Measurements from ENCODE around the gene SLC28A1.
A peak's percentile ranks its signal among the peaks of the same experiment; 100 is the strongest.
"Not testable (repeated sequence)": the region's sequence is repeated elsewhere in the genome, so short reads cannot be mapped to it uniquely, and the experiment has no call there.

The SLC28A1 gene

GRCh38 chr15:84911879-84912660, 27.6 kb downstream of the SLC28A1 start:
- peak in 1 of 2 experiments; percentile 24 for DNase-seq

DNA sequence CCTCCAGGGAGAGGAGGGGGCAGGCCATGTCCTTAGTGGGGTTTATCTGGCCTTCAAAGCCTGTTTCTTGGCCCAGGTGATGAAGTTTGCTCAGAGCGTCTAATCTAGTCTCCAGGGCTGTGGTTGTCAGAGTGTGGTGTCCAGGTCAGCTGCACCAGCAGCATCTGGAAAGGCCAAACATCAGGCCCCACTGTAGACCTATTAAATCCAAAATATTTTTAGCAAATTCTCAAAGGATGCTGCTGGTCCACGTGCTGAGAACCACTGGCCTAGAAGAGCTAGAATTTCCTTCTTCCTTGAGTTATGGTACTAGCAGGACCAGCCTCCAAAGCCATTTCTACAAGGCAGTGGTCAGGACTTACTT, 28.9 kb downstream of the SLC28A1 start:
- DNase-seq: no peak

GRCh38 chr15:84914351-84914750, 29.9 kb downstream of the SLC28A1 start:
- no peak for DNase-seq

GRCh38 chr15:84914909-84915605, 30.6 kb downstream of the SLC28A1 start:
- peak; percentile 87 to 88 for DNase-seq

DNA sequence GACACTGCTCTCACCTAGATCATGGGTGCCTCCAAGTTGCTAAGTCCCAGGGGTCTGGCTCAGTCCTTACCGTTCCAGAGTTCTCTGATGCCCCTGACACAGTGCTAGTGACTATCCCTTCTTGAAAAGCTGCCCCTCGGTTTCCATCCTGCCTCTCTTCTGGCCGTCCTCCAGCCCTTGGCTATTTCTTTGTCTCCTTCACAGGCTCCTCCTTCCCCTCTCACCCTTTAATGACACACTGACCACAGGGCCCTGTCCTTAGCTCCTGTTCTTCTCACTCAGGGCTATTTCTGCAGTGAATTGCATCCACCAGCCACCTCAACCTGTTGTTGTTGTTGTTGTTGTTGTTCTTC, 31.1 kb downstream of the SLC28A1 start:
- no peak for DNase-seq

DNA sequence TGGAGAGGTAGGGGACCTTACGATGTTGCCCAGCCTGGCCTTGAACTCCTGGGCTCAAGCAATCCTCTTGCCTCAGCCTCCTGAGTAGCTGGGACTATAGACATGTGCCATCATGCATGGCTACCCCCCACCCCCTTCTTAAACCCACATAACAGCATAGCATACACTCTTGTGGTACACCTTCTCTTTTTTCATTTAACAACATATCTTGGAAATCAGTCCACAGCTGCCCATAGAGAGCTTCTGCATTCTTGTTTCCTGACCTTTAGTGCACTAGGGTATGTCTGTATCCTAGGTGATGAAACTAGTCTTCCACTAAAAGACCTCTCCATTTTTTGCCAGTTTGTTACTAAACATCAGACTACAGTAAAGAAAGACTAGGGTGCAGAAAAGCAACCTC, 33.0 kb downstream of the SLC28A1 start:
- DNase-seq: no peak

- no peak for DNase-seq
Measured at GRCh38 chr15:84919106-84919667, 34.7 kb downstream of the SLC28A1 start.

- no peak for DNase-seq
Measured at GRCh38 chr15:84921121-84921520, 36.7 kb downstream of the SLC28A1 start.

DNA sequence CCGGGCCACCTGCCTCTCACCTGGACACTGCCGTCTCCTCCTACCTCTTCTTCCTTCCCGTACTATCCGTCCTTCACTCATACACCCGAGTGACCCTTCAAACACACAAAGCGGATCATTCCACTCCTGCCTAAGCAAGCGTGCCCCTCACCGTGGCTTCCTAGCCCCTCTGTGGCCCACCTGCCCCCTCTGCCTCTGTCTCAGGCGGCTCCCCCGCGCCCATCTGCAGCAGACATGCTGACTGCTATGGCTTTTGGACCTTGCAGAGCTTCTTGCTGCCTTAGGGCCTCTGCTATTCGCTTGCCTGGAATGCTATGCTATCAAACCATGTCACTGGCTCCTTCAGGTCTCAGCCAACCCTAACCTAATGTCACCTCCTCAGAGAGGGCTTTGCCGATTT, 38.1 kb downstream of the SLC28A1 start:
- DNase-seq: no peak

DNA sequence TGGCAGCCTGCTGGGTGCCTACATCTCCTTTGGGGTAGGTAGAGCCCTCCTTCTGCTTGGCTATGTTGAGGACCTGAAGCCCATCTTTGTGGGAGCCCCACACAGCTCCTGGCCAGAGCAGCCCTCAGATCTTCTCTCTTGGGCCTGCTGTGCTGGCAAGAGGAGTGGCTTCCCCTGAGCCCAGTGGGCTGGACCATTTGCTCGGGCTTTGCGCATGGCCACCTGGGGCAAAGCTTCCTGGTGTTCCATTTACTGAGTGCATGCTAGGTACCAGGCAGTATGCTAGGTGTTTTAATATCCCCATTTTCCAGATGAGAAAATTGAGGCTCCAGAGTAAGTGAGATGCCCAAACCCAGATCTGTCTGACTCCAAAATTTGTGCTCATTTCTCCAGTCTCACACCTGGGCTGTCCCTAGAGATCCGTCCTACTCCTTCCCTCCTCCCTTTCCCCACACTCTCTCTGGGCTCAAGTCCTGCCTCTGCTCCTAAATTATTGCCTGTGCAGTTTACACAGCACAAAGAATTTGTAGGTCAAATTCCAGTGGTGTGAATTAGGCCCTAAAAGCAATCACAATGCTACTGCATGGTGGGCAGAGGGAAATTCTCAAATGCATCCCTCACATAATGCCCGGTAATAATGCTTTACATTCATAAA, 39.7 kb downstream of the SLC28A1 start:
- DNase-seq: no peak

- not testable (repeated sequence) for DNase-seq
Measured at GRCh38 chr15:84924821-84925569, 40.5 kb downstream of the SLC28A1 start.

DNA sequence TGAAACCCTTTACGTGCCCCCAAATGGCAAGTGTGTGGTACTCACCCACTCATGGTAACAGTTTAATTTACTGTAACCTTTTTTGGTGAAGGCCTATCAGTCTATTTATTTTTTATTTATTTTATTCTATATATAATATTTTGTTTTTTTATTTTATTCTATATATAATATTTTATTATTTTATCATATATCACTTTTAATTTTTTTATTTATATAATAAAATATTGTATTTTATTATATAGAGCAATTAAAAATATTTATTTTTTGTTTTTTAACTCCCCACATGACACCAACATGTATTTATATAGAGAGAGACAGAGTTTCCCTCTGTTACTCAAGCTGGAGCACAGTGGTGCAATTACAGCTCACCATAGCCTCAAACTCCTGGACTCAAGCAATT, 41.4 kb downstream of the SLC28A1 start:
- DNase-seq: no peak

- no peak for DNase-seq
Measured at GRCh38 chr15:84926491-84927230, 42.2 kb downstream of the SLC28A1 start.

GRCh38 chr15:84928843-84929168, 44.3 kb downstream of the SLC28A1 start:
- DNase-seq: no peak

DNA sequence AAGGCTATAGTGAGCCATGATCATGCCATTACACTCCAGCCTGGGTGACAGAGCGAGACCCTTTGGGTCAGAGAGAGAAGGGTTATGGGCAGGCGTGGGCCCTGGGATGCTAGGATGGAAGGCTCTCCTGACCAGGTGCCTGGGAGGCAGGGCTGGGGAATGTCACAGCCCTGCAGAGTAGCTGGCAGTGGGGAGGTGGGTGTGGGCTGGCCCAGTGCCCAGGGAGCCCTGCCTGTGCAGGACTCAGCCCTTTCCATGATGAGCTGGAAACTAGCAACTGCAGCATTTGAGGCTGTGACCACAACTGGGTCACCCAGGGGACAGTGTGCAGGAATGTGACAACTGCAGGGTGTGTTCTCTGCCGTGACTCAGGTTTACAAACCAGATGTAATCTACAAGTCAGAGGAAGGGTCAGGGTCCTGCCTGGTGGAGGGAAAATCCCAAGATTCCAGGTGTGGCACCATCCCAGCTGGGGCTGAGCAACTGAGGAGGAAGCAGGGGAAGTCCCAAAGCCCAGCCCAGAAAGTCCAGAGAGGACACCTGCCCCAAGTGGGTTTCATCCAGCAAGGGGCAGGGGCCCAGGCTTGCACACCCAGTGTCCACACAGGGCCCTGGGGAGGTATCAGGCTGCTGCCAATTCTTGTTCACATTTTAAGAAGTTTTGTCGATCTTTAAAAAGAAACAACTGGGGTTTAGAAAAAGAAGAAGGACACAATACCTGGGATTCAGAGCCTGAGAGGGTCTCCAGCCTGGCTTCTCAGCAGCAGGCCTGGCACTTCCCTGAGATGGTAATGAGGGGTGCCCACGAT, 45.5 kb downstream of the SLC28A1 start:
- DNase-seq: no peak

- peak; percentile 63 to 69 for DNase-seq
Measured at GRCh38 chr15:84934942-84935729, 50.7 kb downstream of the SLC28A1 start.

- DNase-seq: no peak
Measured at GRCh38 chr15:84937144-84937543, 52.7 kb downstream of the SLC28A1 start.

- DNase-seq: no peak
Measured at GRCh38 chr15:84938726-84939125, 54.3 kb downstream of the SLC28A1 start.

GRCh38 chr15:84940399-84940798, 55.9 kb downstream of the SLC28A1 start:
- no peak for DNase-seq

- DNase-seq: no peak
Measured at GRCh38 chr15:84942456-84942855, 58.0 kb downstream of the SLC28A1 start.

GRCh38 chr15:84944311-84944710, 59.8 kb downstream of the SLC28A1 start:
- DNase-seq: no peak

Data from SHP77 (cell line).